MCF 10A (cell line): ENCODE data around the gene CAMK1D. TPM values are rescaled to one million over a fixed set of nuclear protein-coding genes. Genes with fewer than 3 reads are reported as not detected.

ENCODE experiments used
- BruUV-seq: library from RNA; stranded (reverse); fragments of 400-500 nt; replicated peaks from 2 replicates; lab custom pipeline; 2021; lab: Mats Ljungman, UMichigan
- CTCF ChIA-PET: fragments of 300-600 bp; sonication (Branson Sonifier 250); formaldehyde crosslinking; extraction: SDS; loops from one replicate; lab custom pipeline; 2021; ENCODE audit warnings: antibody characterized with exemption, inconsistent platforms; lab: Yijun Ruan, JAX
- POLR2A ChIA-PET: fragments of 300-600, 350-650 bp; sonication (Branson Sonifier 250); formaldehyde crosslinking; extraction: SDS; loops from one replicate; lab custom pipeline; 2020; ENCODE audit warnings: antibody characterized with exemption, inconsistent platforms; lab: Yijun Ruan, JAX
- DNase-seq: peaks from one replicate; pipeline ENCODE4 v3.0.0-alpha.2; 2018; ENCODE audit not compliant: unreplicated experiment
- H3K27ac Mint-ChIP-seq: one replicate; pipeline ENCODE4 v1.8.0; 2022; ENCODE audit warnings: mild to moderate bottlenecking, low read depth, mixed read lengths; ENCODE audit not compliant: unreplicated experiment
- H3K27me3 Mint-ChIP-seq: one replicate; pipeline ENCODE4 v1.8.0; 2022; ENCODE audit warnings: mixed read lengths; ENCODE audit not compliant: insufficient read depth, unreplicated experiment
- H3K36me3 Mint-ChIP-seq: one replicate; pipeline ENCODE4 v1.8.0; 2022; ENCODE audit warnings: mild to moderate bottlenecking, moderate library complexity, mixed read lengths; ENCODE audit not compliant: insufficient read depth, unreplicated experiment
- H3K4me1 Mint-ChIP-seq: one replicate; pipeline ENCODE4 v1.8.0; 2022; ENCODE audit warnings: mixed read lengths; ENCODE audit not compliant: insufficient read depth, unreplicated experiment
- H3K4me3 Mint-ChIP-seq: one replicate; pipeline ENCODE4 v1.8.0; 2022; ENCODE audit warnings: mild to moderate bottlenecking, moderate library complexity, mixed read lengths; ENCODE audit not compliant: unreplicated experiment
- H3K9me3 Mint-ChIP-seq: one replicate; pipeline ENCODE4 v1.8.0; 2022; ENCODE audit warnings: mixed read lengths; ENCODE audit not compliant: unreplicated experiment
- intact Hi-C: fragments of 100-400 bp; cut with micrococcal nuclease; formaldehyde crosslinking; loops from 2 replicates; pipeline ENCODE4 v1.14.1; 2022
- total RNA-seq: library from RNA; stranded (reverse); gene quantifications from 2 replicates; pipeline ENCODE4 v1.2.3, GENCODE V29; 2022
- TF ChIP-seq, protein P1 (sequence below): fragments of 200-600 bp; IDR thresholded peaks from one replicate; pipeline ENCODE4 v1.8.0; 2022; ENCODE audit warnings: antibody characterized with exemption, mild to moderate bottlenecking; ENCODE audit not compliant: unreplicated experiment

The CAMK1D gene
- total RNA-seq, 1 experiment from 2014 or later: 1.7 TPM

DNA sequence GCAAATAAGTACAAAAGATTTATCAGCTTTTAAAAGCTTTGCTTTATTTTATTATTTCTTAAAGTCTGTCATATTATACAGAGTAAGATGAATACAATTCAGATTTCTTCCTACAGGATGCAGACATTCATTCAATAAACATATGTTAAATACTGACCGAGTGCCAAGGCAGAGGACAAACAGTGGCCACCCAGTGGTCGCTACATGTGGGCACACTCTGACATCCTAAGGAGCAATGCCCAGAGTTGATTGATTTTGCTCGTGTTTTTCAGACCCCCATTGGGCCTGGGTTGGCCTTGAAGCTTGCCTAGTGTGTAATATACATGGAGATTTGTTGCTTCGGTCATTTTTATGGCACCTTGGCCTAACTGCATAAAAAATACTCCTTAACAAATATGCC, 451.0 kb downstream of the CAMK1D start:
- H3K27ac Mint-ChIP-seq: no peak overlapping the region
- TF ChIP-seq, protein P1, sequence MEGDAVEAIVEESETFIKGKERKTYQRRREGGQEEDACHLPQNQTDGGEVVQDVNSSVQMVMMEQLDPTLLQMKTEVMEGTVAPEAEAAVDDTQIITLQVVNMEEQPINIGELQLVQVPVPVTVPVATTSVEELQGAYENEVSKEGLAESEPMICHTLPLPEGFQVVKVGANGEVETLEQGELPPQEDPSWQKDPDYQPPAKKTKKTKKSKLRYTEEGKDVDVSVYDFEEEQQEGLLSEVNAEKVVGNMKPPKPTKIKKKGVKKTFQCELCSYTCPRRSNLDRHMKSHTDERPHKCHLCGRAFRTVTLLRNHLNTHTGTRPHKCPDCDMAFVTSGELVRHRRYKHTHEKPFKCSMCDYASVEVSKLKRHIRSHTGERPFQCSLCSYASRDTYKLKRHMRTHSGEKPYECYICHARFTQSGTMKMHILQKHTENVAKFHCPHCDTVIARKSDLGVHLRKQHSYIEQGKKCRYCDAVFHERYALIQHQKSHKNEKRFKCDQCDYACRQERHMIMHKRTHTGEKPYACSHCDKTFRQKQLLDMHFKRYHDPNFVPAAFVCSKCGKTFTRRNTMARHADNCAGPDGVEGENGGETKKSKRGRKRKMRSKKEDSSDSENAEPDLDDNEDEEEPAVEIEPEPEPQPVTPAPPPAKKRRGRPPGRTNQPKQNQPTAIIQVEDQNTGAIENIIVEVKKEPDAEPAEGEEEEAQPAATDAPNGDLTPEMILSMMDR: no peak
- intact Hi-C loops: no loop called here
- H3K27me3 Mint-ChIP-seq: no peaks in the 10 kb centered on the region
- H3K4me3 Mint-ChIP-seq: no peak overlapping the region
- H3K36me3 Mint-ChIP-seq: no peaks in the 10 kb centered on the region
- H3K9me3 Mint-ChIP-seq: no peaks in the 10 kb centered on the region
- ChIA-PET POLR2A (no interaction called here), CTCF (interaction anchor here (0.7 kb wide), 1 partner anchor 256 kb away, joined by 3 read pairs; no protein-coding TSS in a partner anchor)
- DNase-seq: no peak
- no peaks in the 10 kb centered on the region for H3K4me1 Mint-ChIP-seq
- BruUV-seq: no TSS peak

DNA sequence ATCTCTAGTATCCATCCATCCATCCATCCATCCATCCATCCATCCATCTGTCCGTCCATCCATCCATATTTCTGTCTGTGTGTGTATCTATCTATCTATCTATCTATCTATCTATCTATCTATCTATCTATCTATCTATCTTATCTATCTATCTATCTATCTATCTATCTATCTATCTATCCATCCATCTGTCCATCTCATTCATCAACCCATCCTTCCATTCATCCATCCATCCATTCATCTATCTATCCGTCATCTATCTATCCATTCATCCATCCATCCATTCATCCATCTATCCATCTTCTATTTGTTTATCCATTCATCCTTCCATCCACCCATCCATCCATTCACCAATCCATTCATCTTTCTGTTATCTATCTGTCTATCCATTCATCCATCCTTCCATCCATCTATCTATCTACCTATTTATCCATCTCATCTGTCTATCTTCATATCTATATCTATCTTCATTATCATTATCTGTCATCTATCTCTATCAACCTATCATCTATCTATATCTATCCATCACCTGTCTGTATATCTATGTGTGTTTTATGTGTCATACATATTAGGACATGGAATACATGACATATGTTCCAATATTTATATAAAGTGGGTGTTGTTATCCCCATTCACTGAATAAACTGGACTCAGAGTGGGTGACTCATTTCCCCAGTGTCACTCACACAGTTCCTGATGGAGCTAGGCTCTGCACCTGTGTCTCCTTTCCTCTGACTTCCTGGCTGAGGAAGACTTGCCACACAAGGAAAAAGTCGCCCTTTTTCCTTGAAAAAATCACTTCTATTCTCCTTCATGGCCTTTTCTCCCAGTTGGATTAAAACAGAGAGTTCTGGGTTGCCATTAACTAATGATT, 452.1 kb downstream of the CAMK1D start:
- Mint-ChIP-seq H3K4me3 (no peak overlapping the region), H3K36me3 (no peaks in the 10 kb centered on the region), H3K27me3 (no peaks in the 10 kb centered on the region), H3K4me1 (no peaks in the 10 kb centered on the region), H3K9me3 (no peaks in the 10 kb centered on the region), H3K27ac (no peak overlapping the region)
- intact Hi-C loops: no loop called here
- TF ChIP-seq, protein P1: no peak
- ChIA-PET CTCF (interaction anchor here (0.7 kb wide), 1 partner anchor 21 kb away, joined by 3 read pairs; no protein-coding TSS in a partner anchor), POLR2A (no interaction called here)
- no peak for DNase-seq
- BruUV-seq: no TSS peak

DNA sequence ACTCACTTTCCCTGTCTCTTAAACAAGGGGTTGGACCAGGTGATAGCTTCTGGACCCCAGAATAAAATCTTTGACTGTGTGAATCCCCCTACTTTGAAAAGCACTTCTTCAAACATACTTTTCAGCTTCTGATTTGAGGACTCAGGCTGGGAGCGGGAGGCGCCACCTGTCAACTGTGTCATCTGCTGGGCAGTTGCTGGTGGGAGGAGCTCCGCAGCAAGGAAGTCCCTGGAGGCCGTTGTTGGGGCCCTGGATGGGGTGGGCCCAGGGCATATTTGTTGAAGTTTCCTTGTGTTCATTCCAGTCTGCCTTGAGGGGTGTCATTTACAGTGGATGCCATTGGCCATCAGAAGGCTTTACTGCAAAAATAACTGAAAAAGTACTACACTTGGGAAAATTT, 454.4 kb downstream of the CAMK1D start:
- intact Hi-C loops: no loop called here
- Mint-ChIP-seq H3K36me3 (no peaks in the 10 kb centered on the region), H3K9me3 (no peaks in the 10 kb centered on the region), H3K4me1 (no peaks in the 10 kb centered on the region), H3K27me3 (no peaks in the 10 kb centered on the region), H3K27ac (no peak overlapping the region), H3K4me3 (no peak overlapping the region)
- ChIA-PET POLR2A (no interaction called here), CTCF (interaction anchor here (0.6 kb wide), 1 partner anchor 54 kb away, joined by 3 read pairs; no protein-coding TSS in a partner anchor)
- TF ChIP-seq, protein P1: no peak
- BruUV-seq: no TSS peak
- no peak for DNase-seq

DNA sequence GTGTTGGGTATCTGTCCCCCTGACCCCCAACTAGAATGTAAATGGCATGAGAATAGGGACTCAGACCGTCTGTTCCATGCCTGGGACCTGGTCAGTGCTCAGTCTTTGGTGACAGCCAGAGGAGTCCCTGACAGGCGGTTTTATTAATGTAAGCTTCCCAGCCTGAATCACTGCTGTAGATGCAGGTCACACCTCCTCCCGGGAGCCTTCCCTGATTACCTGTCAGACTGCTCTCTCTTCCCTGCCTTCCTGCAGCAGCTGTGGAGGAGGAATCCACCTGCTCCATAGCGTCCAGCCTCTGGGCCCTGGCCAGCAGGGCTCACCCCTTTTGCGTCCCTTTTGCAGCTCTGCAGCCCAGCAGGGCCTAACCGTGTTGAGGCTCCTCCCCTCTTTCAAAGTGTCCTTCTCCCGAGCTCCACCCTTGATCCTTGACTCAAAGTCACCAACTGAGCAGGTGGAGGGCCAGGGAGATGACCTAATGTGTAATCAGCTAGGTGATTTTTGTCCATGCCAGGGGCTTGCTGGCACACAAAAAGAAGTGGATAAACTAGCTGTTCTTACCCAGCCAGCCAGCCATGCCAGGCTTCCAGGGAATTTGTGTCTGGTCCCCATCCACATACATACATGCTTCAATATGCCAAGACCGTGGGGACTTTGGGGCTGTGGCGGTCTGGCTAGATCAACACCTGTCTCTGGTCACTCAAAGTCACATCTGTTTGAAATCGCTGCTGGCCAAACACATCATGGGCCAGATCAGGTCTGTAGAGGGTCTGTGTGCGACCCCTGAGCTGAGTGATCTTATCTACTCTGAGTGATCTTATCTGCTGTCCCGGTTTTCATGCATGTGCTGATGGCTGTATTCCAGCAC, 457.1 kb downstream of the CAMK1D start:
- CTCF ChIA-PET: no interaction called here
- no peaks in the 10 kb centered on the region for H3K36me3 Mint-ChIP-seq
- H3K27me3 Mint-ChIP-seq: no peaks in the 10 kb centered on the region
- peaks cover 5% of the 10 kb centered on the region for H3K9me3 Mint-ChIP-seq
- H3K27ac Mint-ChIP-seq: no peak overlapping the region
- POLR2A ChIA-PET: interaction anchor here (0.7 kb wide), 1 partner anchor 12 kb away, joined by 3 read pairs; no protein-coding TSS in a partner anchor
- BruUV-seq: no TSS peak
- H3K4me1 Mint-ChIP-seq: no peaks in the 10 kb centered on the region
- intact Hi-C loops: no loop called here
- TF ChIP-seq, protein P1: no peak
- DNase-seq: no peak
- no peak overlapping the region for H3K4me3 Mint-ChIP-seq
